HG02610 (cell line): Measurements from ENCODE around the gene GTSE1.
"Not testable (repeated sequence)": the region's sequence is repeated elsewhere in the genome, so short reads cannot be mapped to it uniquely, and the experiment has no call there.

Experiments
- ATAC-seq: cut with Tn5 transposase; IDR thresholded peaks from one replicate; pipeline ENCODE4 v1.9.1; 2021; ENCODE audit warnings: mild to moderate bottlenecking, moderate library complexity; ENCODE audit not compliant: unreplicated experiment

Gene GTSE1, protein sequence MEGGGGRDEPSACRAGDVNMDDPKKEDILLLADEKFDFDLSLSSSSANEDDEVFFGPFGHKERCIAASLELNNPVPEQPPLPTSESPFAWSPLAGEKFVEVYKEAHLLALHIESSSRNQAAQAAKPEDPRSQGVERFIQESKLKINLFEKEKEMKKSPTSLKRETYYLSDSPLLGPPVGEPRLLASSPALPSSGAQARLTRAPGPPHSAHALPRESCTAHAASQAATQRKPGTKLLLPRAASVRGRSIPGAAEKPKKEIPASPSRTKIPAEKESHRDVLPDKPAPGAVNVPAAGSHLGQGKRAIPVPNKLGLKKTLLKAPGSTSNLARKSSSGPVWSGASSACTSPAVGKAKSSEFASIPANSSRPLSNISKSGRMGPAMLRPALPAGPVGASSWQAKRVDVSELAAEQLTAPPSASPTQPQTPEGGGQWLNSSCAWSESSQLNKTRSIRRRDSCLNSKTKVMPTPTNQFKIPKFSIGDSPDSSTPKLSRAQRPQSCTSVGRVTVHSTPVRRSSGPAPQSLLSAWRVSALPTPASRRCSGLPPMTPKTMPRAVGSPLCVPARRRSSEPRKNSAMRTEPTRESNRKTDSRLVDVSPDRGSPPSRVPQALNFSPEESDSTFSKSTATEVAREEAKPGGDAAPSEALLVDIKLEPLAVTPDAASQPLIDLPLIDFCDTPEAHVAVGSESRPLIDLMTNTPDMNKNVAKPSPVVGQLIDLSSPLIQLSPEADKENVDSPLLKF

GRCh38 chr22:46296257-46297150 lies at the start of gene GTSE1:
Gene GTSE1, plus strand, starts transcription at chr22:46296870. Its CDS starts 531 bp downstream, at chr22:46297401.
- peak; percentile 90 for ATAC-seq

GRCh38 chr22:46247443-46247975 lies 49.2 kb upstream of the GTSE1 start:
- no peak for ATAC-seq

DNA sequence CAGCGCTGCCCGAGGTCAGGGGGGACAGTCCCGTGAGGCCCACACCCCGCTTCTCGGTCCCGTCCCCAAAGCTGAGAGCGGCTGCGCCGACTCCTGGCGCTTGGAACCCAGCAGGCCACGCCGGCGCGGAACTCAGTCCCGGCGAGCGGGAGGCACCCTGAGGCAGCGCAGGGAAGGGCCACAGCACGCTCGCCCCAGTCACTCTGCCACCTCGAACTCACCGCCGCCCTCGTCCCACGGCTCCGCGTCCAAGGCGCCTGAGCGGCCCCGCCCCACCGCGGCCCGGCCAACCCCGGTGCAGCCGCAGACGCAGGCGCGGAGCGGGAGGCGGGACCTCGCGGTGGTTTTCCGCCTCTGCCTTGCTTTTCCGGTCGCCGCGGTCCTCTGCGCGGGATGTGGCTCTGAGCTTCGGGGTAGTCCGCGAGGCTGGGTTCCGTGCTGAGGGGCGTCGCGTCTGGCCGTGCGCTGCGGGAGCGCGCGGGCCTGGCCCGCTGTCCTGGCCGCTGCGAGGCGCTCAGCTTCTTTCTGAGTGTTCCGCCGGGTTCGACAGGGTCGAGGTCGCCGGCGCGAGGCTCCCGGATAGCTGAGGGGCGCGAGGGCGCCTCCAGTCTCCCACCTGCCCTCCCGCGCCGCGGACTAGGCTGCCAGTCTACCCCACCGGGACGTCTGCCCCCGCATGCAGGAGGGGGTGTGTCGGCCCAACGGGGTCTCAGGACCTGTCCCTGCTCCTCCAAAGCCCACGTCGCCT lies 46.5 kb upstream of the GTSE1 start, which contains the start of gene CDPF1:
CDPF1 (minus strand) TSS at position 259 of the 748 bp plus-strand sequence. CDS start 2,009 bp downstream, outside the sequence.
- ATAC-seq, result peak; percentile 77

DNA sequence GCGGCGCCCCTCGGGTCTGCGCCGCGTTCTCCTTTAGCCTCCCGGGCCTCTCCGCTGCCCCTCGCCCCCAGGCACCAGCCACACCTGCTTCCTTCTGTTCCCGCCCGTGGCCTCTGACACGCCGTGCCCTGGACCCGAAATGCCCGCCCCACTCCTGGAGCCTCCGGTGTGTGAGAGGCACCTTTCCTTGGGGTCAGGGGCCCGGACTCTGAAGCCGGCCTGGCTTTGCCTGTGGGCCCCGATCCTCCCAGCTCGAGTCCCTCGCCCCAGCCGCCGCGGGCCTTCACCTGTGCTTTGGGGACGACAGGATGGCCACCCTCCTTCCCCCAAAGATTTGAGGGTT lies 45.9 kb upstream of the GTSE1 start:
- no peak for ATAC-seq

GRCh38 chr22:46251266-46251665 lies 45.4 kb upstream of the GTSE1 start:
- ATAC-seq, result no peak

GRCh38 chr22:46251816-46252380 lies 44.8 kb upstream of the GTSE1 start:
- ATAC-seq, result no peak

- no peak for ATAC-seq
These were observed 40.2 kb upstream of the GTSE1 start for GRCh38 chr22:46256358-46256958.

- no peak for ATAC-seq
These were observed 37.3 kb upstream of the GTSE1 start for GRCh38 chr22:46259374-46259773.

- ATAC-seq, result no peak
These were observed 36.6 kb upstream of the GTSE1 start for GRCh38 chr22:46260038-46260437.

- no peak for ATAC-seq
These were observed 34.0 kb upstream of the GTSE1 start for GRCh38 chr22:46262449-46263215.

GRCh38 chr22:46263216-46263590 lies 33.5 kb upstream of the GTSE1 start, which contains the start of gene PKDREJ:
Gene PKDREJ, minus strand, starts transcription at chr22:46263343. Its CDS starts 21 bp downstream, at chr22:46263322.
- no peak for ATAC-seq

- ATAC-seq, result not testable (repeated sequence)
These were observed 32.1 kb upstream of the GTSE1 start for GRCh38 chr22:46264520-46264919.

DNA sequence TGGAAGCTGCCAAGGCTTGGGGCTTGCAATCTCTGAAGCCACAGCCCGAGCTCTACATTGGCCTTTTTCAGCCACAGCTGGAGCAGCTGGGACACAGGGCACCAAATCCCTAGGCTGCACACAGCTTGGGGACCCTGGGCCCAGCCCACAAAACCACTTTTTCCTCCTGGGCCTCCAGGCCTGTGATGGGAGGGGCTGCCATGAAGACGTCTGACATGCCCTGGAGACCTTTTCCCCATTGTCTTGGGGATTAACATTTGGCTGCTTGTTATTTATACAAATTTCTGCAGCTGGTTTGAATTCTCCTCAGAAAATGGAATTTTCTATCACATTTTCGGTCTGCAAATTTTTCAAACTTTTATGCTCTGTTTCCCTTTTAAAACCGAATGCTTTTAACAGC lies 31.0 kb upstream of the GTSE1 start:
- ATAC-seq, result not testable (repeated sequence)

GRCh38 chr22:46267431-46268279 lies 29.0 kb upstream of the GTSE1 start, which contains the start of gene TTC38:
Gene TTC38, plus strand, starts transcription at chr22:46268008. Its CDS starts 32 bp downstream, at chr22:46268040.
- no peak for ATAC-seq

- ATAC-seq, result no peak
These were observed 27.1 kb upstream of the GTSE1 start for GRCh38 chr22:46269564-46269963.

DNA sequence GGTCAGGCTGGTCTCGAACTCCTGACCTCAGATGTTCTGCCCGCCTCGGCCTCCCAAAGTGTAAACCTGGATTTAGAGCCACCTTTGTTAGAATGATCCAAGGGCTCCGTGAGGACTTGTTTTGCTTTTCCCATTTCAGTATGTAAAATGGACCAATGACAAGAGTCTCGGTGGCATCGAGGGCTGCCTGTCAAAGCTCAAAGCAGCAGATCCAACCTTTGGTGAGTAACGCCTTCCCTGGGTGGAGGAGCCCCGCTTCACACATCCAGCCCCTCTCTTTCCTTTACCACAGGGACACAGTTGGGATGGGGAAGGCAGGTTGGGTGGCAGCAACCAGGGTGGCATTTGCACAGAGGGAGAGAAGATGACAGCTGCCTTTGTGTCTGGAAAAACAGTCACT lies 24.5 kb upstream of the GTSE1 start:
- ATAC-seq, result no peak

DNA sequence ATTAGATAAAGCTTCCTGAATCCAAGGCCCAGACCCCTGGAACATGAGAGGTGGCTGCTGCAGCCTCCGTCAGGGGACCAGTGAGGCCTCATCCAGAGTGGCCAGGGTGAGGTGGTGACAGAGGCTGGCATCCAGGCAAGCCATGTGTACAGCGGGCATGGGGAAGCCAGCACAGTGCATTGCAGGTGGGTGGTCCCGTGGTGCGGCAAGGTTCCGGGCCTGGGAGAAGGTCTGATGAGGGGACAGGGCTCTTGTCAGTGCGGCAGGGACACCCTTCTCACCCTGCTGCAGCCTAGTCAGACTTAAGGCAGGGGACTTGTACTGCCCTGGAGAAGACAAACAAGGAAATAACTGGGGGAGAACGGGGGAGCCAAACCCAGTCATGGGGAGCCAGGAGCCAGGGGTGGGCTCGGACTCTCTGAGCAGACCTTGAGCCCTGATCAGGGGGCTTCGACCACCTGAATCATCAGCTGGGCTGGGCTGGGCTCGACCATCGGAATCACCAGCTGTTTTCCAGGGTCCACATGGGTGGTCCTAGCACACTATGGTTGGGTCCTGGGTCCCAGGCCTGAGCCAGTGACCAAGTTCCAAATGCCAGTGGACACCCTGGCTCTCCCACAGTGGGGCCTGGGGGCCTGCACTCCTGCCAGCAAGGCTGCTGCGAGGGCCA lies 23.8 kb upstream of the GTSE1 start:
- ATAC-seq, result no peak
